Gastrocnemius medialis (tissue), 4 donors: ENCODE results near the gene ARHGAP28.

Experiments
- CTCF ChIP-seq, 5 experiments: fragments of 450-650 bp in 3 of 5; fragments of 200-600 bp in 2 of 5; sonication (generic) in 2 of 5; IDR thresholded peaks in 4 of 5; conservative IDR thresholded peaks in 1 of 5; 1 replicate in 4 of 5; 2 replicates in 1 of 5; pipeline ENCODE4 v1.5.1; 2016 to 2019; ENCODE audit warnings: antibody characterized with exemption in 5 of 5, mild to moderate bottlenecking in 3 of 5, moderate library complexity in 3 of 5
- POLR2A ChIP-seq, 2 donors: fragments of 450-650 bp; IDR thresholded peaks; one replicate each; pipeline ENCODE4 v1.6.1; 2017; ENCODE audit warnings: antibody characterized with exemption in 2 of 2, mild to moderate bottlenecking in 2 of 2, moderate library complexity in 2 of 2

- TF ChIP-seq CTCF (IDR thresholded peaks at IDR 0.05 in 4 of 5, conservative IDR thresholded peaks at IDR 0.05 in 1 of 5) (no peak), POLR2A (IDR thresholded peaks at IDR 0.05) (no peak)
Measured at GRCh38 chr18:6929370-6930102, 200.0 kb downstream of the ARHGAP28 start.
